Measurements from ENCODE around the gene CD24. TPM values are rescaled to one million over a fixed set of nuclear protein-coding genes. Genes with fewer than 3 reads are reported as not detected.

The CD24 gene
- total RNA-seq, 1 donor from 2014 or later: 63.6 TPM

GRCh38 chr6:106966671-106967640, 7.6 kb downstream of the CD24 start:
- Histone ChIP-seq H3K27me3 (no peaks in the 10 kb centered on the region), H3K4me1 (no peaks in the 10 kb centered on the region), H3K9me3 (no peaks in the 10 kb centered on the region), H3K36me3 (no peaks in the 10 kb centered on the region), H3K27ac (no peak overlapping the region), H3K4me3 (no peak overlapping the region)
- intact Hi-C loops (cut with DNase I): no loop called here
- no peak for TF ChIP-seq CTCF (IDR thresholded peaks at IDR 0.05)
- DNase-seq: no peak
- ATAC-seq: no peak

- ATAC-seq (no peak), DNase-seq (no peak)
- no peaks in the 10 kb centered on the region for H3K36me3 ChIP-seq
- no peak overlapping the region for H3K27ac ChIP-seq
- H3K4me1 ChIP-seq: no peaks in the 10 kb centered on the region
- no peak overlapping the region for H3K4me3 ChIP-seq
- no peak for TF ChIP-seq CTCF (IDR thresholded peaks at IDR 0.05)
- H3K9me3 ChIP-seq: no peaks in the 10 kb centered on the region
- H3K27me3 ChIP-seq: no peaks in the 10 kb centered on the region
- intact Hi-C loops (cut with DNase I): no loop called here
Observed at GRCh38 chr6:106966229-106966628, 8.3 kb downstream of the CD24 start.

- no peak for ATAC-seq
Observed at GRCh38 chr6:106964954-106965353, 9.6 kb downstream of the CD24 start.

GRCh38 chr6:106964099-106964498, 10.4 kb downstream of the CD24 start:
- no peak for TF ChIP-seq CTCF (IDR thresholded peaks at IDR 0.05)
- ATAC-seq: no peak
- intact Hi-C loops (cut with DNase I): no loop called here
- Histone ChIP-seq H3K36me3 (no peaks in the 10 kb centered on the region), H3K27me3 (no peaks in the 10 kb centered on the region), H3K9me3 (no peaks in the 10 kb centered on the region), H3K4me1 (no peaks in the 10 kb centered on the region), H3K4me3 (no peak overlapping the region), H3K27ac (no peak overlapping the region)
- DNase-seq: no peak

More at GRCh38 chr6:106964954-106965353, 9.6 kb downstream of the CD24 start:
- intact Hi-C loops (cut with DNase I): no loop called here
- TF ChIP-seq CTCF (IDR thresholded peaks at IDR 0.05): no peak
- Histone ChIP-seq H3K4me1 (no peaks in the 10 kb centered on the region), H3K27me3 (no peaks in the 10 kb centered on the region), H3K4me3 (no peak overlapping the region), H3K27ac (no peak overlapping the region), H3K9me3 (no peaks in the 10 kb centered on the region), H3K36me3 (no peaks in the 10 kb centered on the region)
- no peak for DNase-seq

GRCh38 chr6:106963544-106963943, 11.0 kb downstream of the CD24 start:
- no peak overlapping the region for H3K4me3 ChIP-seq
- no peaks in the 10 kb centered on the region for H3K27me3 ChIP-seq
- DNase-seq: no peak
- TF ChIP-seq CTCF (IDR thresholded peaks at IDR 0.05): no peak
- H3K4me1 ChIP-seq: no peaks in the 10 kb centered on the region
- no peak overlapping the region for H3K27ac ChIP-seq
- ATAC-seq: no peak
- H3K9me3 ChIP-seq: no peaks in the 10 kb centered on the region
- intact Hi-C loops (cut with DNase I): no loop called here
- no peaks in the 10 kb centered on the region for H3K36me3 ChIP-seq
